Mucosa of stomach (tissue), 1 donor: Measurements from ENCODE around the gene LARGE1.

ENCODE experiments used
- H3K27me3 ChIP-seq: one replicate; pipeline ENCODE4 v1.7.0; 2013; ENCODE audit warnings: mild to moderate bottlenecking, low read length; ENCODE audit not compliant: control insufficient read depth, insufficient read depth
- H3K36me3 ChIP-seq: one replicate; pipeline ENCODE4 v1.7.0; 2013; ENCODE audit warnings: low read length; ENCODE audit not compliant: control insufficient read depth, insufficient read depth
- H3K4me1 ChIP-seq: one replicate; pipeline ENCODE4 v1.7.0; 2013; ENCODE audit warnings: mild to moderate bottlenecking, low read length; ENCODE audit not compliant: control insufficient read depth, insufficient read depth
- H3K4me3 ChIP-seq: one replicate; pipeline ENCODE4 v1.7.0; 2013; ENCODE audit warnings: low read length
- H3K9ac ChIP-seq: one replicate; pipeline ENCODE4 v1.7.0; 2013; ENCODE audit warnings: mild to moderate bottlenecking, low read length, moderate library complexity
- H3K9me3 ChIP-seq: one replicate; pipeline ENCODE4 v1.7.0; 2013; ENCODE audit warnings: mild to moderate bottlenecking, low read length, moderate library complexity; ENCODE audit not compliant: control insufficient read depth
- donor health status: Pancreatic carcinoma.

Gene LARGE1

DNA sequence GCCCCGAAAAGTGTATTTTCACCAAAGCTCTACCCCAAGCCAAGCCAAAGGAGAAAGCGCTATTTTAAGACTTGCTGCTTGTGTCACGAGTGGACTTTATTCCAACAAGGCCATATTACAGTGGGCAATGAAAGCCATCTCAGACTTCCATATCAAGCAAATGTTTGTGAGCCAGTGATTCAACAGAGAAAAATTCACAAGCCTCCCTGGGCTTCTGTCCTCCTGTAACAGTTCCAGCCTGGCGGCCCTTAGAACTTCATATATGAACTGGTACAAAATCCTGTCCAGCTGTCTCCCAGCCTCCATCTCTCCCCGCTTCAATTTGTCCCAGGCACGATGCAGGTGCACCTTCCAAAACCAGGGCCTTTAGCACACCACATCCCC is 11.2 kb downstream of the LARGE1 start:
- H3K4me1 ChIP-seq = no peaks in the 10 kb centered on the region
- H3K27me3 ChIP-seq = no peaks in the 10 kb centered on the region
- no peaks in the 10 kb centered on the region for H3K9me3 ChIP-seq
- H3K9ac ChIP-seq = no peak overlapping the region
- H3K4me3 ChIP-seq = no peak overlapping the region
- no peaks in the 10 kb centered on the region for H3K36me3 ChIP-seq

DNA sequence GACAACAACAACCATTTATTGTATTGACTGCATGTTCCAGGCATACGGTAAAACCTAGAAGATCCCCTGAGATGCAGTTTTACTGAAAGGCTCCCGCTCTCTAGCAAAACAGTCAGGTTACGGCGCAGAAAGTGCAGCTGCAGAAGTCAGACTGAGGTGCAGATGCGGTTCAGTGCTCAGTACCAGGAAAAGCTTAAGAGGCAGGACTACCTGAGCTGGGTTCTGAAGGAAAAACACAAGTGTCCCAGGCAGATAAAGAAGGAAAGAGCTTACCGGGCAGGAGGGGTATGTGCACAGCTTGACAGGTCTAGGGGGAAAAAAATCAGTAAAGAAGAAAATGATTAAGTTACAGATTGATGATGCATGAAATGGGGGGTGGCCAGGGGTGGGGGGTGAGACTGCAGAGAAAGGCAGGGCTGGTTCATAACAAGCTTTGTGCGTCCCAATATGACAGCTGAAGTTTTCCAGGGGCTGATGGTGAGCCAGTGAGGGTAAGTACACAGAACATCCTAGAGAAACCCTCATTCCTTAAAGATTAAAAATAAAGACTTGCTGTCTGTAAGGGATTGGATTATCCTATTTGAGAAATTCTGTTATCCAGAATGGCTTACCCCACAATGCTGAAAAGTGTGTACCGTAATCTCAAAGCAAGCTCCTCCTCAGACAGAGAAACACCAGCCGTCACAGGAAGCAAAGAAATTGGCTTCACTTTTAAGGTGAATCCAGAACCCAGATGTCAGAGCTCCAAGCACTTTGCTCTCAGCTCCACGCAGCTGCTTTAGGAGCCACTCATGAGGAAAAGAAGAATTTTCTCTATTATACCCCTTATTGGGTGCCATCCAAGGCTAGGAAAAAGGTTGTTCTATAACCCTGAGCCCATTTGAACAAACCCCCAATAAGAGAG is 11.9 kb downstream of the LARGE1 start:
- no peak overlapping the region for H3K9ac ChIP-seq

DNA sequence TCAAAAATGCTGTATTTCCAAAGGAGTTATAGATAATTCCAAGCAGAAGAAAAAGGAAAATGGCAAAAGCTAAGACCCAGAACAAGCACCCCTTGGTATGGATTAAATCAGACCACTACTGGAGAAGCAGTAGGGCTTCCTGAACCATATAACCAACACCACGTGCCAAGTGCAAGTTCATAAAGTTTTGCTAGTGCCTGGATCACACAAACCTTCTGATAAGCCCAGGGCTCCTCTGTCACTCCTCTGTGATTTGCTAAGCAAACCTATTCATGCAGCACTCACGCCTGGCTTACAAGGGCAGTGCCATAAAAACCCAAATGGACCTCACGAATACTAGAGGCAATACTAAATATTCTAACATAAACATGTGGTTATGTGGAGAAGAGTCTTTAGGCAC is 13.3 kb downstream of the LARGE1 start:
- H3K27me3 ChIP-seq = no peaks in the 10 kb centered on the region
- no peak overlapping the region for H3K4me3 ChIP-seq
- H3K36me3 ChIP-seq = no peaks in the 10 kb centered on the region
- H3K9ac ChIP-seq = no peak overlapping the region
- H3K9me3 ChIP-seq = no peaks in the 10 kb centered on the region
- no peaks in the 10 kb centered on the region for H3K4me1 ChIP-seq

More for the DNA sequence above, 11.9 kb downstream of the LARGE1 start:
- Histone ChIP-seq H3K9me3 (no peaks in the 10 kb centered on the region), H3K36me3 (no peaks in the 10 kb centered on the region), H3K27me3 (no peaks in the 10 kb centered on the region), H3K4me1 (no peaks in the 10 kb centered on the region), H3K4me3 (no peak overlapping the region)

DNA sequence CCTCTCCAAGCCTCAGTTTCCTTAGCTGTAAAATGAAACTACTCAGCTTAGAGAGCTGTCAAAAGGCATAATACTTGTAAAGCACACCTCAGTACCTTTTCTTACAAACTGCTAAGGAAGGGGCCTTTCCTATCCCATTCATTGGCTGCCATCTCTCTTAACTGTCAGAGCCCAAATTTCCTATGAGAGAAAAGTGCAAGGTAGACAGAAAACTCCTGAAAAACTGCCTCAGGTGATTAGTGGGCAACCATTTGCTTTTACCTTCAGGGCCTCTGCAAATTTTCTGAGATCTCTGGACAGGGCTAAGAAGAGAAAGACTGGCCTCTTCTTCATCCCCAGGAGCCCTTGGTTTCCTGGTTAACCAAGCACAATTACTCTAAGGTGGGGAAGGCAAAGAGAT is 13.8 kb downstream of the LARGE1 start:
- Histone ChIP-seq H3K36me3 (no peaks in the 10 kb centered on the region), H3K4me1 (no peaks in the 10 kb centered on the region), H3K9me3 (no peaks in the 10 kb centered on the region), H3K9ac (no peak overlapping the region), H3K4me3 (no peak overlapping the region), H3K27me3 (no peaks in the 10 kb centered on the region)

- no peaks in the 10 kb centered on the region for H3K4me1 ChIP-seq
- H3K4me3 ChIP-seq = no peak overlapping the region
- H3K9ac ChIP-seq = no peak overlapping the region
- no peaks in the 10 kb centered on the region for H3K36me3 ChIP-seq
- H3K27me3 ChIP-seq = no peaks in the 10 kb centered on the region
- H3K9me3 ChIP-seq = no peaks in the 10 kb centered on the region
These were observed 17.3 kb downstream of the LARGE1 start for GRCh38 chr22:33903012-33903411.

GRCh38 chr22:33902073-33902472 is 18.2 kb downstream of the LARGE1 start:
- H3K9ac ChIP-seq = no peak overlapping the region
- no peaks in the 10 kb centered on the region for H3K36me3 ChIP-seq
- peaks cover 4% of the 10 kb centered on the region for H3K4me1 ChIP-seq
- H3K9me3 ChIP-seq = no peaks in the 10 kb centered on the region
- H3K4me3 ChIP-seq = no peak overlapping the region
- H3K27me3 ChIP-seq = no peaks in the 10 kb centered on the region

DNA sequence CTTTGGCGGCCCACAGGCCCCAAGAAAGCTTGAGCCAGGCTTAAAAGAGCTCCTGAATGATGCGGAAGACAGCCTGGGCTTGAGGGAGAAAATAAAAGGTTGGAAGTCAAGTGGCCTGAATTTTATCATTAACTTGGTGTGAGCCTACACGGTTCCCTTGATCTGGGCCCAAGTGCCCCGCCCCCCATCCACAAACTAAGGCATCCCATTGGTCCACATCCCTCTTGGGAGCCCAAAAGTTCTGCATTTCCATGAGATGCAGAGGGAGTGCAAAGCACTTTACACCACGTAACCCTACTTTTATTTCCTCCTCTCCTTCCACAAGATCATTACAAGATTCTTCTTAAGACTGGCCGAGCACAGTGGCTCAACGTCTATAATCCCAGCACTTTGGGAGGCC is 22.2 kb downstream of the LARGE1 start:
- no peak overlapping the region for H3K4me3 ChIP-seq
- H3K27me3 ChIP-seq = no peaks in the 10 kb centered on the region
- H3K9me3 ChIP-seq = no peaks in the 10 kb centered on the region
- no peaks in the 10 kb centered on the region for H3K36me3 ChIP-seq
- no peak overlapping the region for H3K9ac ChIP-seq
- H3K4me1 ChIP-seq = peaks cover 12% of the 10 kb centered on the region

GRCh38 chr22:33897448-33897835 is 22.8 kb downstream of the LARGE1 start:
- H3K4me3 ChIP-seq = no peak overlapping the region
- H3K4me1 ChIP-seq = peaks cover 14% of the 10 kb centered on the region
- H3K9me3 ChIP-seq = no peaks in the 10 kb centered on the region
- no peak overlapping the region for H3K9ac ChIP-seq
- no peaks in the 10 kb centered on the region for H3K27me3 ChIP-seq
- H3K36me3 ChIP-seq = no peaks in the 10 kb centered on the region

DNA sequence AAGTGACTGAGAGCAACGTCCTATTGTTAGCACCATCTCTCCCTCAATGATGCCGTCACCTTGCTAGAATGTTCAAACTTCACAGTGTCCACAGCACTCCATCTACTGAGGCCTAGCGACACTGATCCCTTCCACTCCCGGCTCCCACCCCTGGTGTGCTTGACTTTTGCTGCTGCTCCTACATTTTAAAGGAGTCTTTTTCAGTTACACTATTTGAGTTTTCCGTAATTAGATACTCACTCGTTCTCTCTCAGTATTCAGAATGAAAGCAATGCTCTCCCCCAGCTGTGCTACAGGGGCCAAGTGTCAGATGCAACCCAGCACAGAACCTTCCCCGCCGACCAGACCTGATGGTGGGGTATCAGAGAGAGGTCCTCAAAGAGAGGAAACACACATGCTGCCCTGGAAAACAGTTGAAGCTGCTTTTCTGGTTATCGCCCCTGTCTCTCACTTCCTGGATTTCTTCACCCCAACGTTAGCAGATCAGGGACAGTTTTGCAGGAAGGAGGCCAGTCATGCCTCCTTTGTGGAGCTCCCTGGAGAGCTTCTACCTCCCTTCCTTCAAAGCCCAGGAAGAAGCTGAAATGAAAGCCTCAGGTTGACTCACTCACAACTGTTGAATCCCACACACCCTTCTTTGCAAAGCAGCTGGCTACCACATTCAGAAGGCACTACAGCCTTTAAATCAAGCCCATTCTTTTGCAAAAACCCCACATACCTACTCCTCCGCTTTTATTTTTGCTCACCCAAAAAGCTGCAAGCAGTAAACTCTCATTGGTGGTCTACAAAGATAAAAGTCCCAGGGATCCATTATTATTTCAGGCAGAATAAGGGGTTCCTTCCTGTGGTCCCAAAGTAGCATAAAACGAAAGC is 23.5 kb downstream of the LARGE1 start:
- H3K36me3 ChIP-seq = no peaks in the 10 kb centered on the region
- no peaks in the 10 kb centered on the region for H3K27me3 ChIP-seq
- H3K4me3 ChIP-seq = no peak overlapping the region
- H3K9ac ChIP-seq = no peak overlapping the region
- H3K9me3 ChIP-seq = no peaks in the 10 kb centered on the region
- peaks cover 14% of the 10 kb centered on the region for H3K4me1 ChIP-seq

DNA sequence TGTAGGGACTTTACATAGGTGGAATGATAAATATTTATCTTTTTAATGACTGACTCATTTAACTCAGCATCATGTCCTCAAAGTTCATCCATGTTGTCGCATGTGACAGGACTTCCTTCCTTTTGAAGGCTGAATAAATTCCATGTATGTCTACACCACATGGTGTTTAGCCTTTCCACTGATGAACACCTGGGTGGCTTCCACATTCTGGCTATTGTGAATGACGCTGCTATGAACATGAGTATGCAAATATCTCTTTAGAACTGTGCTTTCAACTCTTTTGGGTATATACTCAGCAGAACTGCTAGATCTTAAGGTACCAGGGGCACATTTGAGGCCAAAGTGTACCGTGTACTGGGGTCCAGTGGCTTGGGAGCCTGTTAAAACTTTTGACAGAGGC is 24.1 kb downstream of the LARGE1 start:
- Histone ChIP-seq H3K9me3 (no peaks in the 10 kb centered on the region), H3K4me3 (no peak overlapping the region), H3K4me1 (peaks cover 14% of the 10 kb centered on the region), H3K27me3 (no peaks in the 10 kb centered on the region), H3K9ac (no peak overlapping the region), H3K36me3 (no peaks in the 10 kb centered on the region)

DNA sequence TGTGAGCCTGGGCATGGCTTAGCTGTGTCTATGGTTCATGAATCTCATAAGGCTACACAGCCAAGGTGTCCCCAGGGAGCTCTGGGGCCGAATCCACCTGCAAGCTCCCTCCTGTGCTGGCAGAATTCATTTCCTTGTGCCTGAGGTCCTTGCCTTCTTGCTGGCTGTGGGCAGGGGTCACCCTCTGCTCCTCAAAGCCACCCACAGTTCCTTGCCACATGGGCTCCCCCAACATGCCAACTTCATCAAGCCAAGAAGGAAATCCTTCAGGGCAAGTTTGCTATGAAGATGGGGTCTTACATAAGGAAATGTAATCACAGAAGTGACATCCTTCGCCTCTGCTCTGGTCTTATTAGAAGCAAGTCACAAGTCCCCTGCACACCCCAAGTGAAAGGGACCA is 24.8 kb downstream of the LARGE1 start:
- no peaks in the 10 kb centered on the region for H3K36me3 ChIP-seq
- H3K4me3 ChIP-seq = no peak overlapping the region
- H3K9me3 ChIP-seq = no peaks in the 10 kb centered on the region
- no peak overlapping the region for H3K9ac ChIP-seq
- peaks cover 14% of the 10 kb centered on the region for H3K4me1 ChIP-seq
- no peaks in the 10 kb centered on the region for H3K27me3 ChIP-seq

DNA sequence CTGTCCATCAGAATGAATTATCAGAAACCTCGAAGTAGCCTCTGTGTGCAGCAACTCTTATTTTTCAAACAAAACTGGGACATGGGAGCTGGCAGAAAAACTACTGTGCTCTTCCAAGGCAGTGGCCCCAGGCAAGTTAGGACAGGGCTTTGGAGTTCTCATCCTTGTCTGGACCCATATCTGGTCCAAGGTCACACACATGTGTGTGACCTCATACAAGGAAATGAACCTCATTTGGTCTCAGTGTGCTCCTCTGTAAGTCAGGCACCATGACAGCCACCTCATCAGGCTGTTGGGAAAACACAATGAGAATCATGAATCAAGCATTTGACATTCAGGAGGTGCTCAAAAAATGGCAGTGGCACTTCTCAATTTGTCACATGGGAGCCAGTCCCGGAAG is 25.8 kb downstream of the LARGE1 start:
- Histone ChIP-seq H3K36me3 (no peaks in the 10 kb centered on the region), H3K27me3 (no peaks in the 10 kb centered on the region), H3K4me3 (no peak overlapping the region), H3K4me1 (peaks cover 14% of the 10 kb centered on the region), H3K9ac (no peak overlapping the region), H3K9me3 (no peaks in the 10 kb centered on the region)
